A549 (cell line): ENCODE results near the gene RORB. TPM values are rescaled to one million over a fixed set of nuclear protein-coding genes. Genes with fewer than 3 reads are reported as not detected.

ENCODE experiments used
- ATAC-seq, 2 experiments: fragments of 200-7000 bp in 1 of 2; fragments of >200 bp in 1 of 2; cut with Nextera tagmentation in 1 of 2; cut with Tn5 transposase in 1 of 2; 3 replicates each; pipeline versions ENCODE4 v1.8.0 to v1.9.1; 2018 to 2020; ENCODE audit warnings: mild to moderate bottlenecking in 1 of 2, moderate library complexity in 1 of 2
- CTCF ChIA-PET: fragments of 300-600 bp; sonication (Branson Sonifier 250); formaldehyde crosslinking; extraction: SDS; loops from one replicate; lab custom pipeline; 2021; ENCODE audit warnings: antibody characterized with exemption, inconsistent platforms; lab: Yijun Ruan, JAX
- POLR2A ChIA-PET: fragments of 350-600 bp; formaldehyde crosslinking; extraction: SDS; loops from one replicate; lab custom pipeline; 2021; ENCODE audit warnings: antibody characterized with exemption, inconsistent platforms; lab: Yijun Ruan, JAX
- DNase-seq, 2 experiments: peaks; one replicate each; pipeline versions ENCODE4 v3.0.0 to v3.0.0-alpha.2; 2011 to 2016; ENCODE audit warnings: low read depth in 1 of 2, low spot score in 1 of 2
- FAIRE-seq: peaks from 2 replicates; lab custom pipeline; 2011; peaks lifted over from hg19 to GRCh38; lab: Jason Lieb, UNC
- H3K27ac ChIP-seq, 2 experiments: fragments of >200 bp; sonication (Bioruptor Twin); formaldehyde crosslinking; 3 replicates each; pipeline ENCODE4 v1.5.1; 2016 to 2017
- H3K4me1 ChIP-seq: fragments of >200 bp; sonication (Bioruptor Twin); formaldehyde crosslinking; 3 replicates; pipeline ENCODE4 v1.6.1; 2016
- H3K4me2 ChIP-seq: fragments of >200 bp; sonication (Bioruptor Twin); formaldehyde crosslinking; 3 replicates; pipeline ENCODE4 v1.6.1; 2016
- H3K4me3 ChIP-seq: fragments of >200 bp; sonication (Bioruptor Twin); formaldehyde crosslinking; 3 replicates; pipeline ENCODE4 v1.5.1; 2016
- H3K9me3 ChIP-seq: fragments of >200 bp; sonication (Bioruptor Twin); formaldehyde crosslinking; 3 replicates; pipeline ENCODE4 v1.6.1; 2016
- BHLHE40 ChIP-seq: IDR thresholded peaks from 2 replicates; pipeline ENCODE4 v1.6.1; 2012; ENCODE audit warnings: low read depth, low read length, inconsistent platforms
- CBX2 ChIP-seq: fragments of 200-600 bp; sonication (generic); IDR thresholded peaks from 2 replicates; pipeline ENCODE4 v1.6.1; 2016; ENCODE audit warnings: low read depth, mild to moderate bottlenecking, borderline replicate concordance
- CTCF ChIP-seq: fragments of >200 bp; sonication (Bioruptor Twin); formaldehyde crosslinking; IDR thresholded peaks from 3 replicates; pipeline ENCODE4 v1.5.1; 2016
- FOSL2 ChIP-seq, 2 experiments: fragments of 450-650 bp in 1 of 2; fragments of >200 bp in 1 of 2; sonication (Bioruptor Twin) in 1 of 2; formaldehyde crosslinking; IDR thresholded peaks; 2 replicates each; pipeline versions ENCODE4 v1.5.0 to v1.6.1; 2016 to 2020; ENCODE audit warnings: mild to moderate bottlenecking in 1 of 2, moderate library complexity in 1 of 2
- GATA3 ChIP-seq: IDR thresholded peaks from 2 replicates; pipeline ENCODE4 v1.6.1; 2012; ENCODE audit warnings: borderline replicate concordance
- KDM5A ChIP-seq: fragments of 200-600 bp; sonication (generic); IDR thresholded peaks from 2 replicates; pipeline ENCODE4 v1.6.1; 2016; ENCODE audit warnings: antibody characterized with exemption, mild to moderate bottlenecking
- NR3C1 ChIP-seq: fragments of >200 bp; sonication (Bioruptor Twin); formaldehyde crosslinking; IDR thresholded peaks from 3 replicates; pipeline ENCODE4 v1.6.1; 2017
- PBX3 ChIP-seq: IDR thresholded peaks from 2 replicates; pipeline ENCODE4 v1.6.1; 2012
- PHF8 ChIP-seq: fragments of 200-600 bp; sonication (generic); IDR thresholded peaks from 2 replicates; pipeline ENCODE4 v1.6.1; 2016; ENCODE audit warnings: low read depth, mild to moderate bottlenecking, antibody characterized with exemption, moderate library complexity, borderline replicate concordance
- POLR2A ChIP-seq: IDR thresholded peaks from 2 replicates; pipeline ENCODE4 v1.6.1; 2012; ENCODE audit warnings: mild to moderate bottlenecking, low read length
- REST ChIP-seq: fragments of 200-600 bp; sonication (generic); IDR thresholded peaks from 2 replicates; pipeline ENCODE4 v1.6.1; 2016; ENCODE audit warnings: antibody characterized with exemption, mild to moderate bottlenecking, moderate library complexity
- RFX5 ChIP-seq: fragments of 450-650 bp; IDR thresholded peaks from 2 replicates; pipeline ENCODE4 v1.7.1; 2014; ENCODE audit warnings: antibody characterized with exemption, mild to moderate bottlenecking, moderate library complexity
- RNF2 ChIP-seq: fragments of 200-600 bp; sonication (generic); IDR thresholded peaks from 2 replicates; pipeline ENCODE4 v1.6.1; 2016; ENCODE audit warnings: low read depth, mild to moderate bottlenecking, antibody characterized with exemption, moderate library complexity, borderline replicate concordance
- SREBF2 ChIP-seq: fragments of 450-650 bp; IDR thresholded peaks from 2 replicates; pipeline ENCODE4 v1.6.1; 2014; ENCODE audit warnings: mild to moderate bottlenecking, moderate library complexity
- TP53 ChIP-seq: fragments of 250-450 bp; sonication (Bioruptor Pico); IDR thresholded peaks from 2 replicates; pipeline ENCODE4 v1.5.0; 2021; ENCODE audit warnings: mild to moderate bottlenecking, moderate library complexity
- ZSCAN20 ChIP-seq: fragments of 250-450 bp; sonication (Bioruptor Pico); IDR thresholded peaks from 2 replicates; pipeline ENCODE4 v1.8.0; 2022; ENCODE audit warnings: mild to moderate bottlenecking, moderate library complexity
- whole genome bisulfite sequencing: methylation state at CpG from one replicate; pipeline ENCODE4 v1.1.6; 2017; ENCODE audit errors: missing lambda C conversion rate; 5-methylcytosine and 5-hydroxymethylcytosine counted together
- polyA plus RNA-seq, 4 experiments: library from polyadenylated mRNA; depleted of rRNA in 3 of 4; stranded (reverse); fragments of >200 nt; fragmentation: RNase III in 1 of 4; extraction: RNeasy Plus Mini Kit Qiagen cat#74134 plus additional on column Dnase treatment in 1 of 4; gene quantifications; 2 replicates in 3 of 4; 3 replicates in 1 of 4; pipeline ENCODE4 v1.2.3, GENCODE V29; 2011 to 2017
- TF ChIP-seq, protein P1 (sequence below): fragments of >200 bp; sonication (Bioruptor Twin); formaldehyde crosslinking; IDR thresholded peaks from 2 replicates; pipeline ENCODE4 v1.6.1; 2016
- TF ChIP-seq, protein P2 (sequence below): fragments of >200 bp; sonication (Bioruptor Twin); formaldehyde crosslinking; IDR thresholded peaks from 3 replicates; pipeline ENCODE4 v1.6.1; 2016

The RORB gene
- polyA plus RNA-seq, 2 of the 4 experiments (the other 2 are of a cell fraction): not detected

DNA sequence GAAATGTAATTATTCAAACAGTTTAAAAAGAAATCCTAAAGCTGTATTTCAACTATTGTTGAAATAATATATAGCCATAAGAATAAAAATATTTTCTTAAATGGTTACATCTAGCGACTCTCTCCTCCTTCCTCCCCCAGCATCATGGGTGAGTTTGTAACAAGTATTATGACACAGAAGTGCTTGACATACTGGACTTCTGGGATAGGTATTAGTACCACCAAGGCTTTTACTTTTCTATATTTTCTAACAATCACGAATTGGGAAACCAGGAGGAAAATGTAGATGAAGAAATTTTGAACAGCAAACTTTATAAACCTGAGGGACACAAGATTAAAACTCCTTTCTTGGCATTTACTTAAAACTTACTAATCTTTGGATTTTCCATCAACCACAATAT is 4.4 kb downstream of the RORB start:
- FAIRE-seq (no peak), ATAC-seq (no peak), DNase-seq (no peak)
- WGBS: 10% methylated on average over 2 of the region's 2 CpGs
- Histone ChIP-seq H3K4me3 (no peak overlapping the region), H3K27ac (no peak overlapping the region)
- POLR2A ChIA-PET: no interaction called here
- TF ChIP-seq FOSL2 (IDR thresholded peaks at IDR 0.05): no peak
- TF ChIP-seq FOSL2 (CRISPR knock-in tag; IDR thresholded peaks at IDR 0.05): no peak
- no peak for TF ChIP-seq POLR2A
- TF ChIP-seq KDM5A: no peak
- TF ChIP-seq REST: no peak
- TF ChIP-seq, all 56 proteins: peak for 0
- H3K4me1 ChIP-seq: peaks cover 10% of the 10 kb centered on the region; the same call in 2 of the 3 replicates
- CTCF ChIA-PET: interaction anchor here (0.7 kb wide), 1 partner anchor 19 kb away, joined by 3 read pairs; no protein-coding TSS in a partner anchor
- no peaks in the 10 kb centered on the region for H3K9me3 ChIP-seq
- no peak overlapping the region for H3K4me2 ChIP-seq

DNA sequence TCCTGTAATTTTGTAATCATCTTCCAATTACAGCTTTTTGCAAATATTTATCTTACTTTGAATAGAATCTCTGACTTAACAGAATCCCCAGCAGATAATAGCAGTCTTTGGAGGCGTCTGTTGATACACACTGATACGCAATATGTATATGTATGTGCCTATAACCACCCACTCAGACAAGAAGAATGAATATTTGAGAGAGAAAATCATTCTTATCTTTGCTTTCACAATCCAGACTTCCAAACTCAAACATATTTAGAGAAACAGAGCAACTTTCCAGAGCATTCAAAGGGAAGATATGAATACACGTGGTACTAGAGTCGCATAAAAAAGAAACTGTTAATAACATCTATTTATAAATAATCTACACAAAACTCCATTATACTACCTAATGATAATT is 6.1 kb downstream of the RORB start:
- Histone ChIP-seq H3K27ac (no peak overlapping the region), H3K4me3 (no peak overlapping the region), H3K4me1 (peaks cover 6% of the 10 kb centered on the region; the same call in 2 of the 3 replicates), H3K9me3 (no peaks in the 10 kb centered on the region), H3K4me2 (no peak overlapping the region)
- DNase-seq: no peak
- ChIA-PET CTCF (no interaction called here), POLR2A (no interaction called here)
- no peak for ATAC-seq
- FAIRE-seq: no peak
- 54% methylated on average over 4 of the region's 4 CpGs for WGBS
- no peak for TF ChIP-seq GATA3
- TF ChIP-seq RFX5: no peak
- no peak for TF ChIP-seq KDM5A
- TF ChIP-seq PBX3: no peak
- TF ChIP-seq RNF2: no peak
- TF ChIP-seq SREBF2: no peak
- TF ChIP-seq CTCF: no peak
- TF ChIP-seq, protein P1, sequence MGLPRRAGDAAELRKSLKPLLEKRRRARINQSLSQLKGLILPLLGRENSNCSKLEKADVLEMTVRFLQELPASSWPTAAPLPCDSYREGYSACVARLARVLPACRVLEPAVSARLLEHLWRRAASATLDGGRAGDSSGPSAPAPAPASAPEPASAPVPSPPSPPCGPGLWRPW: no peak
- no peak for TF ChIP-seq CBX2
- TF ChIP-seq REST: no peak
- no peak for TF ChIP-seq PHF8
- TF ChIP-seq BHLHE40: no peak
- TF ChIP-seq ZSCAN20: no peak
- TF ChIP-seq NR3C1: no peak
- TF ChIP-seq, protein P2, sequence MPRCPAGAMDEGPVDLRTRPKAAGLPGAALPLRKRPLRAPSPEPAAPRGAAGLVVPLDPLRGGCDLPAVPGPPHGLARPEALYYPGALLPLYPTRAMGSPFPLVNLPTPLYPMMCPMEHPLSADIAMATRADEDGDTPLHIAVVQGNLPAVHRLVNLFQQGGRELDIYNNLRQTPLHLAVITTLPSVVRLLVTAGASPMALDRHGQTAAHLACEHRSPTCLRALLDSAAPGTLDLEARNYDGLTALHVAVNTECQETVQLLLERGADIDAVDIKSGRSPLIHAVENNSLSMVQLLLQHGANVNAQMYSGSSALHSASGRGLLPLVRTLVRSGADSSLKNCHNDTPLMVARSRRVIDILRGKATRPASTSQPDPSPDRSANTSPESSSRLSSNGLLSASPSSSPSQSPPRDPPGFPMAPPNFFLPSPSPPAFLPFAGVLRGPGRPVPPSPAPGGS: no peak
- no peak for TF ChIP-seq TP53 (CRISPR knock-in tag)
- TF ChIP-seq, all 56 proteins: peak for 0
